ENCODE measurements around the gene GLOD5.

Gene GLOD5

GRCh38 chrX:48761674-48762471 is at the start of gene GLOD5:
Gene GLOD5 (plus strand): TSS chrX:48761747. CDS start chrX:48761791, 44 bp downstream.
- no peak for DNase-seq

- no peak for DNase-seq
Observed at GRCh38 chrX:48711929-48712505, 49.5 kb upstream of the GLOD5 start.

DNA sequence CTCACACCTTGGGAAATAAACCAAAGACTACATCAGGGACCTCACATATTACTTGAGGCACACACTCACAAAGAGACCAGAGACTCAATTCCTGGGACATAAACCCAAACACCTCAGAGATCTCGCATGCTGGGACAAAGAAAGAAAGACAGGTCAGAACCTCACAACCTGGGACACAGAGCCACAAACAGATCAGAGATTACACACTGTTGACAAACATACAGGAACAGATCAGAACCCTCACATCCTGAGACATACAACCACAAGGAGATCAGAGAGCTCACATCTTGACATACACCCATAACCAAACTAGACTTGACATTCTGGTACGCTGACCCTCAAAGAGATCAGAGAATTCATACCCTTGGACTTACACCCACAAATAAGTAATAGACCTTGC is 47.7 kb upstream of the GLOD5 start:
- DNase-seq = no peak

DNA sequence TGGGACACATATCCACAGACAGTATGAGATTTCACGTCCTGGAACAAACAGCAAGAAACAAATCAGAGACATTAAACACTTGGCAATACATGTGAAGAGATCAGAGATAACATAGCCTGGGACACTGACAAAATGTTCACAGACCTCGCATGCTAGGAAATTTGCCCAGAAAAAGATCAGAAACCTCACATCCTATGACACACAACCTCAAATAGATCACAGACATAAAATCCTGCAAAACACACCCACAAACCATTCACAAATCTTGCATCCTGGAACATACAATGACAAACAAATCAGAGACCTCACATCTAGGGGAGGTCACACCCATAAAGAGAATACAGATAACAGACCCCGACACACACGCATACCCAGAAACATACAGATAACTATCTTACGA is 47.0 kb upstream of the GLOD5 start:
- DNase-seq = no peak

DNA sequence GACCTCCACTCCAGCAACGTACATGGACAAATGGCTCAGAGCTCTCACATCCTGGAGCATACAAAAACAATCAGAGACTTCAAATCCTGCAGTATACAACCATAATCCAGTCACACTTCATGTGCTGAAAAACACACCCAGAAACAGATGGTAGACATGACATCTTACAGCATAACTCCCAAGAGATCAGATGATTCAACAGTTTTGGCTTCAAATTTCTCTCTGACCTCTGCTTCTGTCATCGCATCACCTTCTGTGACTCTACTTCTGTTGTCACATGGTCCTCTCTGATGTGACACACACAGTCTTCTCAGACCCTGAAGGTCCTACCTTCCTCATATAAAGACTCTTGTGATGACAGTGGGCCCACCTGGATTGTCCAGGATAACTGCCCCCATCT is 46.5 kb upstream of the GLOD5 start:
- no peak for DNase-seq

DNA sequence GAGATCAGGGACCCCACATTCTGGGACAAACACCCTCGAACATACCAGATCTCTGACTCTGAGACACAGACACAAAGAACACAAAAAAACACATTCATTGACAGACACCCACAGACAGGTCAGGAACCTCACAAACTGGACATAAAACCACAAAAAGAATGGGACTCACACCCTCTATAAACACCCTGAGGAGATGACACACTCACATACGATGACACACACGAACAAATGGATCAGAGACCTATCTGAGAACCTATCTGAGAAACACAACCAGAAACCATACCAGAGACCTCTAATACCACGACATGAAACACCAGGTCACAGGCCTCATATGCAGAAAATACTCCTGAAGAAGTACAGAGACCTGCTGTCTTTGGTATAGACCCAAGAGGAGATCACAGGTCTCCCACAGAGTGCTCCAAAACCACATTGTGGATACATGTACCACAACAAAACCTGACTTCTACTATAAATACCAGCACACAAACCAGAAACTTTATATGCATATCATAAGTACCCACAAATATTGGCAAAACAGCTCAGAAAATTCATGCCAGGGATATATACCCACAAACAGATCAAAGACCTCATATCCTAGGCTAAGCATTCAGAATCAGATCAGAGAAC is 45.6 kb upstream of the GLOD5 start:
- DNase-seq = no peak

- DNase-seq = no peak
Observed at GRCh38 chrX:48719958-48720357, 41.6 kb upstream of the GLOD5 start.

- DNase-seq = no peak
Observed at GRCh38 chrX:48720577-48721250, 40.8 kb upstream of the GLOD5 start.

GRCh38 chrX:48721916-48722315 is 39.6 kb upstream of the GLOD5 start:
- no peak for DNase-seq

GRCh38 chrX:48726596-48726995 is 35.0 kb upstream of the GLOD5 start:
- no peak for DNase-seq

GRCh38 chrX:48728653-48729052 is 32.9 kb upstream of the GLOD5 start:
- no peak for DNase-seq

GRCh38 chrX:48736303-48736702 is 25.2 kb upstream of the GLOD5 start:
- DNase-seq = no peak

GRCh38 chrX:48736878-48737212 is 24.7 kb upstream of the GLOD5 start:
- DNase-seq = no peak

- peak; percentile 83 for DNase-seq
Observed at GRCh38 chrX:48737213-48737938, 24.2 kb upstream of the GLOD5 start.

DNA sequence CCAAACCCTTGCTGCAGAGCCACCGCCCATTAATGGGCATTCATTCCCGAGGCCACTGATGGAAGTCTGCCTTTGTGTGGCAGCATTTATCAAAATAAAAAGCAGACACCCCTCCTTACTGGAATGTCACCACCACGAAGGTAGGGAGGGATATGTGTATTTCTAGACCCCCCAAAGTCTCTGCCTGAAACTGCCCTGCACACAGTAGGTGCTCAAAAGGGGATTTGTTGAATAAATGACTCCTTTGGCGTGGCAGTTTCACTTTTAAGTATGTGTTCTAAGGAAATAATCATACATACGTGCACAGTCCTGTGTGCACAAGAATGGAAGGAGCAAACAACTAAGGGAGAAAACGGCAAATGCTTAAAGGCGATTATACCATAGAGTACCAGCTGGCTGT is 23.6 kb upstream of the GLOD5 start:
- no peak for DNase-seq

DNA sequence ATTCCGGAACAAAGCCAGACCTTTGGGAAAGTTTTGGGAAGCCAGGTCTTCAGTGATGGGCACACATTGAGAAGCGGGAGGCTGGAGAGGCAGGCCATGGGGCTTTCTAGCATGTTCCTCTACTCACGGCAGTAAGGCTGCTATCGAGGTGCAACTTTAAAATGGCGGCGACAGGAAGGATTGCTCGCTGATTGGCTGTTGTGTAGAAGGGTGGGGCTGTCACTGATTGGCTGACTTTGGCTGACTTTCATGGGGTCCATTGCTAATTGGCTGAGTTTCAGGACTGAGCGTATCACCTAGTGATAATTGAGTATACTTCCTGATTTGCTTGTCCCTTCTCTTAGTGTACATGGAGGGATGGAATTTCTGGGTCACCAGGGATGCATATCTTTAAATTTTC is 19.7 kb upstream of the GLOD5 start:
- no peak for DNase-seq

GRCh38 chrX:48745222-48745621 is 16.3 kb upstream of the GLOD5 start:
- no peak for DNase-seq

- DNase-seq = no peak
Observed at GRCh38 chrX:48747415-48748016, 14.0 kb upstream of the GLOD5 start.

GRCh38 chrX:48749182-48749581 is 12.4 kb upstream of the GLOD5 start:
- no peak for DNase-seq

GRCh38 chrX:48751343-48751742 is 10.2 kb upstream of the GLOD5 start:
- DNase-seq = no peak

DNA sequence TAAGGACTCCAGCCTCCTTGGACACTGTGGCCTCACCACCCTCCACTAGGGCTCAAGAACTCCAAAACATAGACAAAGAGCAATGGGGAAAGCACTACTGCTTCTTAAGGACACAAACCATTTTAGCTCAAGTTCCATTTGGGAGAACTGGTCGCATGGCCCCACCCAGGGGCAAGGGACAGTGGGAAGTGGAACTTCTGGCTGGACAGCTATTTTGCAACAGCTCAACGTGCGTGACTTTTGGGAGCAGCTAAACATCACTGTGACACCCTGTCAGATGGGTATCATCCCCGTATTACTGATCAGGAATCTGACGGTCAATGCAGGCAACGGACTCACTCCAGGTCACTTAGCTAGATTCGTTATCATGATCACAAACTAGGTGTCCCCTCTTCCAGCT is 9.0 kb upstream of the GLOD5 start:
- no peak for DNase-seq

GRCh38 chrX:48753708-48754228 is 7.8 kb upstream of the GLOD5 start:
- DNase-seq = no peak

- DNase-seq = no peak
Observed at GRCh38 chrX:48754238-48754637, 7.3 kb upstream of the GLOD5 start.
